ENCODE results near the gene BCAS1.

Gene BCAS1

GRCh38 chr20:53921443-53921973 lies 148.9 kb downstream of the BCAS1 start:
- Histone ChIP-seq H3K4me1 (ENCODE audit: insufficient read depth, low read length, severe bottlenecking) (peaks cover 85% of the 10 kb centered on the region), H3F3A (ENCODE audit: insufficient read depth, low read length) (peaks cover 14% of the 10 kb centered on the region), H3K4me3 (ENCODE audit: low read depth, low read length, poor library complexity, severe bottlenecking) (peak overlapping the region; percentile 6), H3K27ac (ENCODE audit: low read depth, low read length, poor library complexity, severe bottlenecking) (peak overlapping the region; percentile 99), H3K9me3 (ENCODE audit: low read length) (0 out of 2 replicates have a peak, but pooled peaks cover 3% of the 10 kb centered on the region), H3K9me2 (ENCODE audit: low read depth, low read length) (no peaks in the 10 kb centered on the region), H3K79me2 (ENCODE audit: insufficient read depth, low read length) (no peaks in the 10 kb centered on the region), H3K9ac (ENCODE audit: low read length) (peak overlapping the region; percentile 66), H2AFZ (ENCODE audit: low read length) (no peak overlapping the region), H3K4me2 (ENCODE audit: low read length) (peak overlapping the region; percentile 66), H4K20me1 (ENCODE audit: insufficient read depth, low read length) (no peaks in the 10 kb centered on the region), H3K36me3 (ENCODE audit: insufficient read depth, low read length) (peaks cover 10% of the 10 kb centered on the region; the same call in 1 of the 2 replicates), H3K27me3 (ENCODE audit: insufficient read depth, low read length) (no peaks in the 10 kb centered on the region)
- TF ChIP-seq EZH2 (IDR thresholded peaks at IDR 0.05; ENCODE audit: borderline replicate concordance, low read length) = no peak
- TF ChIP-seq, protein P1, sequence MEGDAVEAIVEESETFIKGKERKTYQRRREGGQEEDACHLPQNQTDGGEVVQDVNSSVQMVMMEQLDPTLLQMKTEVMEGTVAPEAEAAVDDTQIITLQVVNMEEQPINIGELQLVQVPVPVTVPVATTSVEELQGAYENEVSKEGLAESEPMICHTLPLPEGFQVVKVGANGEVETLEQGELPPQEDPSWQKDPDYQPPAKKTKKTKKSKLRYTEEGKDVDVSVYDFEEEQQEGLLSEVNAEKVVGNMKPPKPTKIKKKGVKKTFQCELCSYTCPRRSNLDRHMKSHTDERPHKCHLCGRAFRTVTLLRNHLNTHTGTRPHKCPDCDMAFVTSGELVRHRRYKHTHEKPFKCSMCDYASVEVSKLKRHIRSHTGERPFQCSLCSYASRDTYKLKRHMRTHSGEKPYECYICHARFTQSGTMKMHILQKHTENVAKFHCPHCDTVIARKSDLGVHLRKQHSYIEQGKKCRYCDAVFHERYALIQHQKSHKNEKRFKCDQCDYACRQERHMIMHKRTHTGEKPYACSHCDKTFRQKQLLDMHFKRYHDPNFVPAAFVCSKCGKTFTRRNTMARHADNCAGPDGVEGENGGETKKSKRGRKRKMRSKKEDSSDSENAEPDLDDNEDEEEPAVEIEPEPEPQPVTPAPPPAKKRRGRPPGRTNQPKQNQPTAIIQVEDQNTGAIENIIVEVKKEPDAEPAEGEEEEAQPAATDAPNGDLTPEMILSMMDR (IDR thresholded peaks at IDR 0.05; ENCODE audit: low read length) = no peak

GRCh38 chr20:53920647-53921245 lies 149.6 kb downstream of the BCAS1 start:
- peaks cover 14% of the 10 kb centered on the region for H3F3A ChIP-seq (ENCODE audit: insufficient read depth, low read length)
- no peak overlapping the region for H3K4me3 ChIP-seq (ENCODE audit: low read depth, low read length, poor library complexity, severe bottlenecking)
- H3K4me2 ChIP-seq (ENCODE audit: low read length) = peak overlapping the region; percentile 66; the same call in 1 of the 2 replicates
- H3K9ac ChIP-seq (ENCODE audit: low read length) = peak overlapping the region; percentile 66
- TF ChIP-seq, protein P1 (IDR thresholded peaks at IDR 0.05; ENCODE audit: low read length) = no peak
- TF ChIP-seq EZH2 (IDR thresholded peaks at IDR 0.05; ENCODE audit: borderline replicate concordance, low read length) = no peak
- H3K27ac ChIP-seq (ENCODE audit: low read depth, low read length, poor library complexity, severe bottlenecking) = peak overlapping the region; percentile 99
- H3K27me3 ChIP-seq (ENCODE audit: insufficient read depth, low read length) = no peaks in the 10 kb centered on the region
- H3K36me3 ChIP-seq (ENCODE audit: insufficient read depth, low read length) = peaks cover 10% of the 10 kb centered on the region; the same call in 1 of the 2 replicates
- H3K9me3 ChIP-seq (ENCODE audit: low read length) = 0 out of 2 replicates have a peak, but pooled peaks cover 3% of the 10 kb centered on the region
- no peak overlapping the region for H2AFZ ChIP-seq (ENCODE audit: low read length)
- H3K9me2 ChIP-seq (ENCODE audit: low read depth, low read length) = no peaks in the 10 kb centered on the region
- H3K79me2 ChIP-seq (ENCODE audit: insufficient read depth, low read length) = no peaks in the 10 kb centered on the region
- H4K20me1 ChIP-seq (ENCODE audit: insufficient read depth, low read length) = no peaks in the 10 kb centered on the region
- peaks cover 85% of the 10 kb centered on the region for H3K4me1 ChIP-seq (ENCODE audit: insufficient read depth, low read length, severe bottlenecking)

- Histone ChIP-seq H3K4me1 (ENCODE audit: insufficient read depth, low read length, severe bottlenecking) (peaks cover 85% of the 10 kb centered on the region), H2AFZ (ENCODE audit: low read length) (0 out of 2 replicates have a peak overlapping the region, but pooled peaks have one; percentile 7), H3K27ac (ENCODE audit: low read depth, low read length, poor library complexity, severe bottlenecking) (peak overlapping the region; percentile 93)
These were observed 150.5 kb downstream of the BCAS1 start for GRCh38 chr20:53919886-53920285.

More at GRCh38 chr20:53919886-53920285, 150.5 kb downstream of the BCAS1 start:
- no peaks in the 10 kb centered on the region for H3K27me3 ChIP-seq (ENCODE audit: insufficient read depth, low read length)
- no peak overlapping the region for H3K4me3 ChIP-seq (ENCODE audit: low read depth, low read length, poor library complexity, severe bottlenecking)
- H3K79me2 ChIP-seq (ENCODE audit: insufficient read depth, low read length) = no peaks in the 10 kb centered on the region
- peaks cover 10% of the 10 kb centered on the region; the same call in 1 of the 2 replicates for H3K36me3 ChIP-seq (ENCODE audit: insufficient read depth, low read length)
- no peak for TF ChIP-seq EZH2 (IDR thresholded peaks at IDR 0.05; ENCODE audit: borderline replicate concordance, low read length)
- 0 out of 2 replicates have a peak, but pooled peaks cover 3% of the 10 kb centered on the region for H3K9me3 ChIP-seq (ENCODE audit: low read length)
- H3K9ac ChIP-seq (ENCODE audit: low read length) = peak overlapping the region; percentile 1; the same call in 1 of the 2 replicates
- no peaks in the 10 kb centered on the region for H4K20me1 ChIP-seq (ENCODE audit: insufficient read depth, low read length)
- peak overlapping the region; percentile 2; the same call in 1 of the 2 replicates for H3K4me2 ChIP-seq (ENCODE audit: low read length)
- H3F3A ChIP-seq (ENCODE audit: insufficient read depth, low read length) = peaks cover 14% of the 10 kb centered on the region
- no peaks in the 10 kb centered on the region for H3K9me2 ChIP-seq (ENCODE audit: low read depth, low read length)
